Gastrocnemius medialis (tissue), 4 donors: Measurements from ENCODE around the gene PIWIL1. TPM values are rescaled to one million over a fixed set of nuclear protein-coding genes. Genes with fewer than 3 reads are reported as not detected.

Experiments used
- ATAC-seq, 2 donors: fragments of 150-250 bp; one replicate each; pipeline ENCODE4 v1.9.1; 2016
- DNase-seq, 2 donors: peaks; one replicate each; pipeline ENCODE4 v3.0.0-alpha.2; 2019
- H3K27ac ChIP-seq, 4 donors: fragments of 200-600 bp; sonication (generic); 1 replicate in 1 of 4; 2 replicates in 3 of 4; pipeline ENCODE4 v1.5.1; 2016 to 2018; ENCODE audit warnings: mild to moderate bottlenecking in 2 of 4, moderate library complexity in 1 of 4
- H3K27me3 ChIP-seq, 3 donors: fragments of 200-600 bp; sonication (generic) in 2 of 3; 1 replicate in 1 of 3; 2 replicates in 2 of 3; pipeline versions ENCODE4 v1.5.1 to v1.6.0; 2016 to 2019; ENCODE audit warnings: mild to moderate bottlenecking in 1 of 3, moderate library complexity in 1 of 3
- H3K36me3 ChIP-seq, 2 donors: fragments of 200-600 bp; sonication (generic) in 1 of 2; one replicate each; pipeline ENCODE4 v1.5.1; 2017 to 2018
- H3K4me1 ChIP-seq, 2 donors: fragments of 200-600 bp; sonication (generic) in 1 of 2; one replicate each; pipeline ENCODE4 v1.5.1; 2016 to 2017; ENCODE audit warnings: mild to moderate bottlenecking in 2 of 2
- H3K4me3 ChIP-seq, 4 donors: fragments of 200-600 bp; sonication (generic) in 3 of 4; 1 replicate in 1 of 4; 2 replicates in 3 of 4; pipeline ENCODE4 v1.5.1; 2016 to 2019; ENCODE audit warnings: mild to moderate bottlenecking in 2 of 4
- H3K9me3 ChIP-seq, 3 donors: fragments of 200-600 bp; sonication (generic) in 2 of 3; 1 replicate in 1 of 3; 2 replicates in 2 of 3; pipeline ENCODE4 v1.5.1; 2016 to 2019
- CTCF ChIP-seq, 5 experiments: fragments of 450-650 bp in 3 of 5; fragments of 200-600 bp in 2 of 5; sonication (generic) in 2 of 5; IDR thresholded peaks in 4 of 5; conservative IDR thresholded peaks in 1 of 5; 1 replicate in 4 of 5; 2 replicates in 1 of 5; pipeline ENCODE4 v1.5.1; 2016 to 2019; ENCODE audit warnings: antibody characterized with exemption in 5 of 5, mild to moderate bottlenecking in 3 of 5, moderate library complexity in 3 of 5
- POLR2A ChIP-seq, 2 donors: fragments of 450-650 bp; IDR thresholded peaks; one replicate each; pipeline ENCODE4 v1.6.1; 2017; ENCODE audit warnings: antibody characterized with exemption in 2 of 2, mild to moderate bottlenecking in 2 of 2, moderate library complexity in 2 of 2
- in situ Hi-C, 4 donors: fragments of 200-750 bp; cut with MboI; loops; one replicate each; pipeline versions ENCODE4 v1.15.0 to v1.8.0; 2017; ENCODE audit warnings: low sequenced_read_pairs in 4 of 4
- intact Hi-C: fragments of 100-400 bp; cut with DNase I; formaldehyde crosslinking; loops from one replicate; pipeline ENCODE4 v1.15.1; 2023; ENCODE audit warnings: low total_unique reads
- total RNA-seq, 4 donors: library from RNA; depleted of rRNA; stranded (reverse); fragments of >200 nt; gene quantifications; one replicate each; pipeline versions ENCODE4 v1.1.0 to v1.2.3, GENCODE V29; 2016

The PIWIL1 gene
- total RNA-seq, 4 donors from 2014 or later: not detected

- Histone ChIP-seq H3K36me3 (no peaks in the 10 kb centered on the region), H3K27ac (no peak overlapping the region), H3K9me3 (no peaks in the 10 kb centered on the region), H3K4me3 (no peak overlapping the region), H3K4me1 (no peaks in the 10 kb centered on the region), H3K27me3 (peaks cover 5 to 14% (median 13%) of the 10 kb centered on the region in 3 donors)
- TF ChIP-seq POLR2A (IDR thresholded peaks at IDR 0.05): no peak
- TF ChIP-seq CTCF (IDR thresholded peaks at IDR 0.05 in 4 of 5, conservative IDR thresholded peaks at IDR 0.05 in 1 of 5): no peak
- no peak for DNase-seq
- intact Hi-C loops (no loop called here), in situ Hi-C loops (no loop called here)
- no peak for ATAC-seq
Measured at GRCh38 chr12:130362060-130362459, 24.4 kb downstream of the PIWIL1 start.

- Histone ChIP-seq H3K4me3 (no peak overlapping the region), H3K9me3 (no peaks in the 10 kb centered on the region), H3K27me3 (peaks cover 0 to 5% (median 0%) of the 10 kb centered on the region in 3 donors), H3K36me3 (no peaks in the 10 kb centered on the region), H3K27ac (no peak overlapping the region), H3K4me1 (no peaks in the 10 kb centered on the region)
- intact Hi-C loops: no loop called here
- ATAC-seq (no peak), DNase-seq (no peak)
- TF ChIP-seq POLR2A (IDR thresholded peaks at IDR 0.05) (no peak), CTCF (IDR thresholded peaks at IDR 0.05 in 4 of 5, conservative IDR thresholded peaks at IDR 0.05 in 1 of 5) (no peak)
- in situ Hi-C loops: no loop called here
Measured at GRCh38 chr12:130364578-130364977, 26.9 kb downstream of the PIWIL1 start.

- DNase-seq (no peak), ATAC-seq (no peak)
- Histone ChIP-seq H3K36me3 (no peaks in the 10 kb centered on the region), H3K4me3 (no peak overlapping the region), H3K4me1 (no peaks in the 10 kb centered on the region), H3K27me3 (no peaks in the 10 kb centered on the region), H3K27ac (no peak overlapping the region), H3K9me3 (no peaks in the 10 kb centered on the region)
- in situ Hi-C loops: no loop called here
- intact Hi-C loops: no loop called here
- TF ChIP-seq CTCF (IDR thresholded peaks at IDR 0.05 in 4 of 5, conservative IDR thresholded peaks at IDR 0.05 in 1 of 5): no peak
- TF ChIP-seq POLR2A (IDR thresholded peaks at IDR 0.05): no peak
Measured at GRCh38 chr12:130366159-130366558, 28.5 kb downstream of the PIWIL1 start.

GRCh38 chr12:130367003-130367402 lies 29.3 kb downstream of the PIWIL1 start:
- H3K27me3 ChIP-seq: peaks cover 0 to 2% (median 0%) of the 10 kb centered on the region in 3 donors
- H3K9me3 ChIP-seq: no peaks in the 10 kb centered on the region
- H3K4me3 ChIP-seq: no peak overlapping the region
- H3K4me1 ChIP-seq: no peaks in the 10 kb centered on the region
- intact Hi-C loops: no loop called here
- H3K36me3 ChIP-seq: no peaks in the 10 kb centered on the region
- DNase-seq (no peak), ATAC-seq (no peak)
- H3K27ac ChIP-seq: no peak overlapping the region
- in situ Hi-C loops: no loop called here
- TF ChIP-seq POLR2A (IDR thresholded peaks at IDR 0.05) (no peak), CTCF (IDR thresholded peaks at IDR 0.05 in 4 of 5, conservative IDR thresholded peaks at IDR 0.05 in 1 of 5) (no peak)

- H3K9me3 ChIP-seq: no peaks in the 10 kb centered on the region
- DNase-seq (no peak), ATAC-seq (no peak)
- H3K36me3 ChIP-seq: no peaks in the 10 kb centered on the region
- intact Hi-C loops: no loop called here
- no peak overlapping the region for H3K4me3 ChIP-seq
- TF ChIP-seq POLR2A (IDR thresholded peaks at IDR 0.05) (no peak), CTCF (IDR thresholded peaks at IDR 0.05 in 4 of 5, conservative IDR thresholded peaks at IDR 0.05 in 1 of 5) (no peak)
- no peaks in the 10 kb centered on the region for H3K4me1 ChIP-seq
- H3K27ac ChIP-seq: no peak overlapping the region
- in situ Hi-C loops: no loop called here
- peaks cover 0 to 2% (median 0%) of the 10 kb centered on the region in 3 donors for H3K27me3 ChIP-seq
Measured at GRCh38 chr12:130367523-130367922, 29.8 kb downstream of the PIWIL1 start.
